Measurements from ENCODE around the gene ABCC3.

DNA sequence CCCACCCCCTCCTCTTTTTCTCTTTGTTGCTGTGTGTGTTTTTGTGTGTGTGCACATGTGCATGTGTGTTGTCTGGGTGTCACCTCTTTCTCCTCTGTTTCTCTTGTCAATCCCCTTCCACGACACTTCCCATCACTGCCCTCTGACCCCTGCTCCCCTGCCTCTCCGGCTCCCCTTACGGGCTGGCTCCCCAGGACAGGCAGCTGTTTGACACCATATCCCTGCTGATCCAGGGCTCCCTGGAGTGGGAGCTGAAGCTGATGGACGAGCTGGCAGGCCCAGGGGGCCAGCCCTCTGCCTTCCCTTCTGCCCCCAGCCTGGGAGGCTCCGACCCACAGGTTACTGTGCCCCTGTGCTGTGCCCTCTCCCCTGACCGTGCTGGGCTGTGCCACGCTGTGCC is 15.2 kb upstream of the ABCC3 start:
- TF ChIP-seq, protein P1, sequence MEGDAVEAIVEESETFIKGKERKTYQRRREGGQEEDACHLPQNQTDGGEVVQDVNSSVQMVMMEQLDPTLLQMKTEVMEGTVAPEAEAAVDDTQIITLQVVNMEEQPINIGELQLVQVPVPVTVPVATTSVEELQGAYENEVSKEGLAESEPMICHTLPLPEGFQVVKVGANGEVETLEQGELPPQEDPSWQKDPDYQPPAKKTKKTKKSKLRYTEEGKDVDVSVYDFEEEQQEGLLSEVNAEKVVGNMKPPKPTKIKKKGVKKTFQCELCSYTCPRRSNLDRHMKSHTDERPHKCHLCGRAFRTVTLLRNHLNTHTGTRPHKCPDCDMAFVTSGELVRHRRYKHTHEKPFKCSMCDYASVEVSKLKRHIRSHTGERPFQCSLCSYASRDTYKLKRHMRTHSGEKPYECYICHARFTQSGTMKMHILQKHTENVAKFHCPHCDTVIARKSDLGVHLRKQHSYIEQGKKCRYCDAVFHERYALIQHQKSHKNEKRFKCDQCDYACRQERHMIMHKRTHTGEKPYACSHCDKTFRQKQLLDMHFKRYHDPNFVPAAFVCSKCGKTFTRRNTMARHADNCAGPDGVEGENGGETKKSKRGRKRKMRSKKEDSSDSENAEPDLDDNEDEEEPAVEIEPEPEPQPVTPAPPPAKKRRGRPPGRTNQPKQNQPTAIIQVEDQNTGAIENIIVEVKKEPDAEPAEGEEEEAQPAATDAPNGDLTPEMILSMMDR (IDR thresholded peaks at IDR 0.05) = no peak
- TF ChIP-seq ZFX (IDR thresholded peaks at IDR 0.05; ENCODE audit: borderline replicate concordance) = no peak

Data from 22Rv1 (cell line).